K562 (cell line): ENCODE measurements around the gene MAPKAPK2. TPM values are rescaled to one million over a fixed set of nuclear protein-coding genes. Genes with fewer than 3 reads are reported as not detected.

ENCODE experiments used
- BMI1 ChIP-seq: fragments of 150-350 bp; IDR thresholded peaks from 2 replicates; pipeline ENCODE4 v1.6.1; 2014; ENCODE audit warnings: low read length
- DLX4 ChIP-seq: fragments of 250-450 bp; sonication (Bioruptor Pico); IDR thresholded peaks from 2 replicates; pipeline ENCODE4 v1.6.1; 2021; ENCODE audit warnings: mild to moderate bottlenecking
- ELF4 ChIP-seq: fragments of 450-650 bp; formaldehyde crosslinking; IDR thresholded peaks from 2 replicates; pipeline ENCODE4 v1.4.0; 2022; ENCODE audit warnings: missing genetic modification characterization
- GABPB1 ChIP-seq: sonication (generic); formaldehyde crosslinking; IDR thresholded peaks from 2 replicates; pipeline ENCODE4 v1.8.0; 2022; ENCODE audit warnings: mild to moderate bottlenecking, missing genetic modification reagents
- KDM4B ChIP-seq, 2 experiments: fragments of 450-650 bp in 1 of 2; sonication (generic) in 1 of 2; IDR thresholded peaks; 2 replicates each; pipeline ENCODE4 v1.6.1; 2016 to 2017; ENCODE audit warnings: borderline replicate concordance in 2 of 2, antibody characterized with exemption in 1 of 2, low read depth in 1 of 2, mild to moderate bottlenecking in 1 of 2
- MXD1 ChIP-seq: fragments of 250-450 bp; sonication (Bioruptor Pico); IDR thresholded peaks from 2 replicates; pipeline ENCODE4 v1.8.0; 2021; ENCODE audit warnings: borderline replicate concordance, mild to moderate bottlenecking, moderate library complexity; ENCODE audit not compliant: poor library complexity, severe bottlenecking
- OTX1 ChIP-seq: fragments of 450-650 bp; formaldehyde crosslinking; IDR thresholded peaks from 2 replicates; pipeline ENCODE4 v1.4.0; 2022; ENCODE audit warnings: mild to moderate bottlenecking
- PHF20 ChIP-seq: fragments of 450-650 bp; IDR thresholded peaks from 2 replicates; pipeline ENCODE4 v1.6.1; 2018; ENCODE audit not compliant: partially characterized antibody
- POLR2A ChIP-seq: fragments of 450-650 bp; conservative IDR thresholded peaks from 2 replicates; pipeline ENCODE4 v1.6.1; 2016
- POLR3G ChIP-seq: IDR thresholded peaks from 2 replicates; pipeline ENCODE4 v1.6.1; 2011; ENCODE audit not compliant: insufficient read length, insufficient replicate concordance; ENCODE audit errors: extremely low read depth
- REST ChIP-seq, 2 experiments: fragments of 450-650 bp; formaldehyde crosslinking in 1 of 2; IDR thresholded peaks; 2 replicates each; pipeline versions ENCODE4 v1.4.0 to v1.6.1; 2014 to 2020; ENCODE audit warnings: mild to moderate bottlenecking in 2 of 2, borderline replicate concordance in 1 of 2, low read depth in 1 of 2
- SMAD4 ChIP-seq: fragments of 250-450 bp; sonication (Bioruptor Pico); conservative IDR thresholded peaks from 2 replicates; pipeline ENCODE4 v1.8.0; 2021; ENCODE audit warnings: inconsistent platforms, mild to moderate bottlenecking, moderate library complexity
- TFAP4 ChIP-seq: sonication (generic); formaldehyde crosslinking; IDR thresholded peaks from 2 replicates; pipeline ENCODE4 v1.8.0; 2022; ENCODE audit warnings: missing genetic modification reagents, mild to moderate bottlenecking, moderate library complexity, borderline replicate concordance
- TOE1 ChIP-seq, 2 experiments: fragments of 450-650 bp in 1 of 2; sonication (generic) in 1 of 2; formaldehyde crosslinking in 1 of 2; IDR thresholded peaks; 2 replicates each; pipeline versions ENCODE4 v1.7.1 to v1.8.0; 2016 to 2022; ENCODE audit warnings: borderline replicate concordance in 2 of 2, mild to moderate bottlenecking in 2 of 2, antibody characterized with exemption in 1 of 2, inconsistent platforms in 1 of 2, low read depth in 1 of 2, missing genetic modification reagents in 1 of 2, moderate library complexity in 1 of 2
- U2AF2 ChIP-seq: fragments of 200-400 bp; formaldehyde crosslinking; optimal IDR thresholded peaks from 2 replicates; pipeline ENCODE3; 2017; ENCODE audit warnings: low read depth, mild to moderate bottlenecking, low read length
- XRCC5 ChIP-seq: fragments of 200-400 bp; formaldehyde crosslinking; IDR thresholded peaks from 2 replicates; pipeline ENCODE4 v1.6.1; 2017; ENCODE audit warnings: low read depth, mild to moderate bottlenecking, low read length
- YBX1 ChIP-seq: fragments of 450-650 bp; IDR thresholded peaks from 2 replicates; pipeline ENCODE4 v1.7.1; 2016; ENCODE audit warnings: mild to moderate bottlenecking
- polyA plus RNA-seq, 8 experiments: library from polyadenylated mRNA; depleted of rRNA in 4 of 8; stranded (reverse) in 5 of 8; unstranded in 3 of 8; fragments of >200 nt; fragmentation: Nextera tagmentation in 2 of 8; fragmentation: Illumina TruSeq in 1 of 8; extraction: Ambion mirVana in 2 of 8; extraction: Trizol in 1 of 8; gene quantifications; 2 replicates each; pipeline versions ENCODE4 v1.2.1 to v1.2.3, GENCODE V29; 2011 to 2014; ENCODE audit warnings: inconsistent platforms in 1 of 8, missing spikeins in 1 of 8
- total RNA-seq, 7 experiments: library from RNA; depleted of rRNA in 6 of 7; stranded (reverse); fragments of >200 nt in 6 of 7; fragmentation: Illumina TruSeq in 2 of 7; extraction: Trizol in 2 of 7; gene quantifications; 2 replicates each; pipeline versions ENCODE4 v1.2.1 to v1.2.3, GENCODE V29; 2011 to 2021; ENCODE audit warnings: low replicate concordance in 1 of 7

Gene MAPKAPK2
- total and polyA plus RNA-seq, 9 of the 15 experiments (the other 6 are each of a cell fraction or from before 2014, with no cell fraction given) = 0.63 to 94.2 (median 52.1) TPM

GRCh38 chr1:206658264-206658980, 26.3 kb upstream of the MAPKAPK2 start (continued):
- no peak for TF ChIP-seq MXD1
- TF ChIP-seq TFAP4 (CRISPR knock-in tag) = peak; percentile 77
- peak; percentile 71 for TF ChIP-seq REST (IDR thresholded peaks at IDR 0.05; ENCODE audit: borderline replicate concordance)
- TF ChIP-seq REST (CRISPR knock-in tag; IDR thresholded peaks at IDR 0.05; ENCODE audit: low read depth) = no peak
- peak; percentile 47; the same call in 1 of the 2 replicates for TF ChIP-seq SMAD4 (CRISPR knock-in tag)
- TF ChIP-seq KDM4B (IDR thresholded peaks at IDR 0.05; ENCODE audit: borderline replicate concordance in 2 of 2, low read depth in 1 of 2) = no peak
- TF ChIP-seq BMI1 = no peak
- TF ChIP-seq POLR2A = 0 out of 2 replicates have a peak, but pooled peaks have one; percentile 33
- peak; percentile 37 for TF ChIP-seq GABPB1 (CRISPR knock-in tag)
- no peak for TF ChIP-seq YBX1
- TF ChIP-seq TOE1 (IDR thresholded peaks at IDR 0.05; ENCODE audit: borderline replicate concordance) = no peak; the same call in 1 of the 2 replicates
- TF ChIP-seq TOE1 (CRISPR knock-in tag; IDR thresholded peaks at IDR 0.05; ENCODE audit: borderline replicate concordance, low read depth) = no peak
- TF ChIP-seq XRCC5 = 0 out of 2 replicates have a peak, but pooled peaks have one; percentile 33
- TF ChIP-seq DLX4 (CRISPR knock-in tag) = no peak
- TF ChIP-seq POLR3G = no peak
- no peak for TF ChIP-seq OTX1 (CRISPR knock-in tag)
- no peak for TF ChIP-seq PHF20
- TF ChIP-seq ELF4 = no peak
- no peak for TF ChIP-seq U2AF2
